KBM-7 (cell line): ENCODE data around the gene ACADVL.
"Not testable (repeated sequence)": the region's sequence is repeated elsewhere in the genome, so short reads cannot be mapped to it uniquely, and the experiment has no call there.

Experiments
- DNase-seq: peaks from one replicate; pipeline ENCODE4 v3.0.0-alpha.2; 2015
- in situ Hi-C: fragments of 300-500 bp; cut with MboI; formaldehyde crosslinking; loops from 2 replicates; pipeline ENCODE4 v1.14.3; 2020; ENCODE audit warnings: low sequenced_read_pairs, low pct_unique_long_range_greater_than_20kb, mixed read lengths

Gene ACADVL

DNA sequence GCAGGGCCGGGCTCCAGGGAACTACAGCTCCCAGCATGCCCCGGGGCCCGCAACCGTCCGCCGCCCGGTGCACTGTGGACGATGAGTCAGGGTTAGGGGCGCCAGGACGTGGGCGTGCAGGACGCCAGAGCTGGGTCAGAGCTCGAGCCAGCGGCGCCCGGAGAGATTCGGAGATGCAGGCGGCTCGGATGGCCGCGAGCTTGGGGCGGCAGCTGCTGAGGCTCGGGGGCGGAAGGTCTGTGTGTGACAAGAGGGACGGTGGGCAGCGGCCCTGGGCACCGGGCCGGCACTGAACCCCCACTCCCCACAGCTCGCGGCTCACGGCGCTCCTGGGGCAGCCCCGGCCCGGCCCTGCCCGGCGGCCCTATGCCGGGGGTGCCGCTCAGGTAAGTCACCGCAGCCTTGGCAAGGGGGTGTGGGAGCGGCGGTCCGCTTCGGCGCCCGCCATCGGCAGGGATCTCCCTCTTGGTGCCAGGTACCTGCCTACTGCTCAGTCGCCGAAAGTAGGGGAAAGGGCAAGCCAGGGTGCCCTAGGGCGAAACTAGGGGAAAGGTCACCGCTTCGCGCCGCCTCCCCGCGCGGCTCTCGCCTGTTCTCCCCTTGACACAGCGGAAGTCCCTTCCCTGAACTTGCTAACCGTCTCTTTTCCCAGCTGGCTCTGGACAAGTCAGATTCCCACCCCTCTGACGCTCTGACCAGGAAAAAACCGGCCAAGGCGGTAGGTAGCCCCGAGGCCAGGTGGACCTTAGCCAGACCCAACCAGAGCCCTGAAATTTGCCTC is at the start of gene ACADVL, which contains the start of gene DLG4:
Gene ACADVL, plus strand, starts transcription at position 127 of the 781 bp plus-strand sequence. Its CDS starts 47 bp downstream, at position 174.
Gene DLG4, minus strand, starts transcription at position 25 of the 781 bp plus-strand sequence.
- peak; percentile 85 for DNase-seq
- in situ Hi-C loops, result no loop called here

DNA sequence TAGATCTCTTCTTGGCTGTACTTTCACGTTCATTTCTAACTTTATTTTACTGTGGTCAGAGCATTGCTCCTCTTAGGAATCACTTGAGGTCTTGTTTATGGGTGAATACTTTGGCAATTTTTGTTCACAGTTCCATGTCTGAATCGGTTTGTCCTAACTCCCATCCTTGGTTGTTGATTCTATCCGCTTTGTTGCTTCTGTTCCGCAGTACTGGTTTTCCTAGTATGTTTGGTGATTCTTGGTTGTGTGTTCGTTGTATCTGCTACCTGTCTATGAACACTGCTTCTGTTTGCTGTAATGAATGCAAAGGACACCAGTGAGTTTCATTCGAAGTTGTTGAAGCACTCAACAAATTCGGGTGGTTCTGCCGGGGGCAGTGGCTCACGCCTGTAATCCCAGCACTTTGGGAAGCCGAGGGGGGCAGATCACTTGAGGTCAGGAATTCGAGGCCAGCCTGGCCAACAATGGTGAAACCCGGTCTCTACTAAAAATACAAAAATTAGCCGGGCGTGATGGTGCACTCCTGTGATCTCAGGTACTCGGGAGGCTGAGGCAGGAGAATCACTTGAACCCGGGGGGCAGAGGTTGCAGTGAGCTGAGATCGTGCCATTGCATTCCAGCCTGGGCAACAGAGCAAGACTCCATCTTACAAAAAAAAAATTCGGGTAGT is 47.1 kb upstream of the ACADVL start:
- DNase-seq, in situ Hi-C loops: not testable (repeated sequence)

DNA sequence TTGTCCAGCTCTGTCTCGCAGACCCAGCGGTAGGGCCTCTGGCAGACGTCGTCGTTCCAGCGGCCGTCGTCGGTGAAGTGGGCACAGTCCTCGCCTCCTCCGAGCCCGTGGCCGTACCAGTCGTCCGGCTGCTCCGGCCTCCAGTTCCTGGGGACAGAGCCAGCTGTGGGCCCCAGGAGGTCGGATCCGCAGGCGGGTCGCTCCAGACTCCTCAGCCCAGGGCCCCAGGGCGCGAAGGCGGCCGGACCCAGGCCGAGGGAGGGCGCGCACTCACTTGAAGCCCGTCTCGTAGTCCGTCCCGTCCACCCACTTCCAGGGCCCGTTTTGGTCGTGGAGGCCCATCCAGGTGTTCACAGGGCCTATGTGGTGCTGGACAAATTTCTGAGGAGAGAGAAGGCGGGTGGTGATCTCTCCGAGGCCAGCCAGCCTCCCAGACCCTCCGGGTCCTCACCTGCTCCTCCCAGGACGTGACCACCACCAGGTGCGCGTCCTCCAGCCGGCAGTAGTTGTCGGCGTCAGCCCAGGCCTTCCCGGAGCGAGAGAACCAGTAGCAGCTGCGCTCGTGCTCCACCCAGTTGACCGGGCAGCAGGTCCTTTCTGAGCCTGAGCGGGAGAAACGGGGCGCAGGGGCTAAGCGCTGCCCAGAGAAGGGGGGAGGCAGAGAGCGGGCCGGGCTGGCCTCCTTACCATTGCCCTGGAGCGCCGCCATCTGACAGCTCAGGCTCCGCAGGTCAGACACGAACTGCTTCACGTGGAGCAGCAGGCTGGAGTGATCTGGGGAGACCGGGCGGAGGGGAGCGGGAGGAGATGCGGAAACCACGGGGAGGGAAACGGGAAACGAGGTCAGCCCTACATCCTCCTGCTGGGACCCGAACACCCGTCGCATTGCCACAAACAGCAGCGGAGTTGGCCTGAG is 45.8 kb upstream of the ACADVL start:
- peak; percentile 39 for DNase-seq

DNA sequence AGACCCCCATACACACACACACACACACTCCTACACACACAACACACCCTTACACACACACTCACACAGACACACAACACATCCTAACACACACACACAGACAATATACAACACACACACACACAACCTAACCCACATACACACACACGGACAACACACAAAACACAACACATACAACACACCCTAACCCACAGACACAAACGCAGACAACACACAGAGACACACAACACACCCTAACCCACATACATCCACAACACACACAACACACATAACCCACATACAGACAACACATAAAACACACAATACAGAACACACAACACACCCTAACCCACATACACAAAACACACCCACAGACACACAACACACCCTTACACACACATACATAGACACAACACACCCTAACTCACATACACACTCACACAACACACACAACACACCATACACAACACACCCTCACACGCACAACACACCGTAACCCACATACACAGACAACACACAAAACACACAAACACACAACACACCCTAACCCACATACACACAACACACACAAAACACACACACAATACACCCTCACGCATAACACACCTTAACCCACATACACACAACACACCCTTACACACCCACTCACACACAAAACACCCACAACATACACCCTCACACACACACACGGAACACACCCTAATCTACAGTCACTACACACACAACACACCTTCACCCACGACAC is 45.0 kb upstream of the ACADVL start:
- in situ Hi-C loops, result no loop called here
- DNase-seq, result no peak

More for the DNA sequence above, 45.8 kb upstream of the ACADVL start:
- in situ Hi-C loops, result no loop called here

DNA sequence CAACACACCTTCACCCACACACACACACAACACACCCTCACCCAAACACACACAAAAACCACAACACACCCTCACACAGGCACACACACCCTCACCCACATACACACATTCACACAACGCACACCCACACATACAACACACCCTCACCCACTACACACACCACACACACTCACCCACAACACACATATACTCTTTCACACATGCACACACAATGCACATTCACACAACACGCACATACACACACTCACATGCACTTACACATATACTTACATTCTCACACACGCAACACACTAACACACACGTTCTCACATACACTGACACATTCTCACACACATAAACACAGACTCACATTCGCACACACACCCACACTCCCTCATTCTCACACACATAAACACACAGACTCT is 44.4 kb upstream of the ACADVL start:
- in situ Hi-C loops, result no loop called here
- no peak for DNase-seq

DNA sequence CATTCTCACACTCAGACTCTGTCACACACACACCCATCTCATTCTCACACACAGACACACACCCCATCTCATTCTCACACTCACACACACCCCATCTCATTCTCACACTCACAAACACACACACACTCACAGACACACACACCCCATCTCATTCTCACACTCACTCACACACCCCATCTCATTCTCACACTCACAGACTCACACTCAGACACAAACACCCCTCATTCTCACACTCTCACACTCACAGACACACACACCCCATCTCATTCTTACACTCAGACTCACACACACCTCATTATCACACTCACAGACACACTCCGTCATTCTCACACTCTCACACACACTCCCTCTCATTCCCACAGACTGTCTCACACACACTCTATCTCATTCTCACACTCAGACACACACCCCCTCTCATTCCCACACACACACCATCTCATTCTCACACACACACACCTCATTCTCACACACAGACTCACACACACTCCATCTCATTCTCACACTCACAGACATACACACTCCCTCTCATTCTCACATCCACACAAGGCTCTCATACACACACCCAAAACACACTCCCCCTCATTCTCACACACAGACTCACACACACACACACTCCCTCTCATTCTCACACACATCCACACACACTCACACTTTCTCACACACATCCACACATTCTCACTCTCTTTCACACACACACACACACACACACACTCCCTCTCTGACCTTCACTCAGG is 43.5 kb upstream of the ACADVL start:
- in situ Hi-C loops, result no loop called here
- DNase-seq, result no peak

DNA sequence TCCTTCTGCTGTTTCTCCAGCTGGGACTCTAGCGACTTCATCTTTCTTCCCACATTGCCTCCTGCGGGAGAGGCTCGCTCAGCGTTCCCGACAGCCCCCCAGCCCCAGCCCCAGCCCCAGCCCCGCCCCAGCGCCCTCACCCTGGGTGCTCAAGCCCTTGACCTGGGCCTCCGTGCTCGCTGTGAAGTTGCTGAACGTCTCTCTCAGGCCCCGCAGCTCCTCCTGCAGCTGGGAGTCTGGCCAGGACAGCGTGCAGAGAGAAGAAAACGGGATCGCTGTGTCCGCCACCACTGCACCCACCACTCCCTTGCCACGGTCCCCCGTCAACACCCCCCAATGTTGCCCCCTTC is 42.9 kb upstream of the ACADVL start:
- in situ Hi-C loops, result no loop called here
- no peak for DNase-seq

DNA sequence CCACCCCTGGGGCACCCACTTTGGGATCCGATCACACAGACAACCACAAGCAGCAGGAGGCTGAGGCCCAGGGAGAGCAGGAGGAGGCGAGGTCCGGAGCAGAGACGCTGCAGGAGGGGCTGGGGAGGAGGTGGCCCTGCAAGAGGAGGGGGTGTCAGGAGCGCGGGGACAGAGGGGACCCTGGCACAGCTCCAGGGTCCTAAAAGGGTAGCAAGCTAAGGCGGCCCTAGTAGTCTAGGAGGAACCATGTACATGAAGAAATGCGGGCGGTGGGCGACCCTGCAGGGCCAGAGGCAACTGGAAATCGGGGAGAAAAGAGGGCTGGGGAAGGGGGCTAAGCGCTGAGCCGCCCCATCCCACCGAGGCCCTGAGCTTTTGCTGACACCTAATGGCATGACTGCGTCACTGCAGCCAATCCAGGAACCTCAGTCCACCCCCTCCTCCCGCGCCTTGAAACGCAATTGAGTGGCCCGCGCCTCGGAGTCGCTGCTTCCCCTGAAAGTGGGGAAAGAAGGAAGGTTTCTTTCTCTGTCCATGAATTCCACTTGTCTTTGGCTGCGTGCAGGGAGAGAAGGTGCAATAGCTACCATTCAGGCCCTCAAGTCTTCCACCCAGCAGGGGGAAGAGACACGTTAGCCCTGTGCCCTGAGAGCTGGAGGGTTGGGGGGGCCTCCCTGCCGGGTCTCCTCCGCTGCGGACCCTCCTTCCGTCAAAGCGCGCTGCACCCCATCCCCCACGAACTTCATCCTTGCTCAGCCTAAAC is 42.4 kb upstream of the ACADVL start:
- DNase-seq, result peak; percentile 81
- in situ Hi-C loops, result no loop called here

DNA sequence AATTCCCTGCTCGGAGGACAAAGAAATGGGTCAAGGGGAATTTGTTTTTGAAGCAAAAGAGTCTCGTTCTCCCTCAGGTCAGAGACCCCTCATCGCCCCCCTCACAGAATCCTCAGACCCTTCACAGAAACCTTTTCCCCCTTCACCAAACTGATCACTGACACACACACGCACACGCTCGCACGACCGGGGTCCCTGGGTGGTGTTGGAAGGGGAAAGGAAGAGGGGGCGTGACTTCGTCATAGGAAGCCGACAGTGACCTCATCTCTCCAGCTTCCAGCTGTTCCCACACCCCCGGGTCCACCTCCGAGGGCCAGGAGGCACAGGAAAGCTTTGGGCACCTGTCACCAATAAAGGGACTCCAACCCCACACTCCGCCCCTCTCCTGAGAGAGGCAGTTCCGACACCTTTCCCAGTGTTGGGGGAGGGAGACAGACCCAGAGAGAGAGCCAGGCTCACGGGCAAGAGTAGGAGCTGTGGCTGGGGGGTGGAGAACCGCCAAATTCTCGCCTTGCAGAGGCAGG is 41.7 kb upstream of the ACADVL start:
- in situ Hi-C loops, result no loop called here

DNA sequence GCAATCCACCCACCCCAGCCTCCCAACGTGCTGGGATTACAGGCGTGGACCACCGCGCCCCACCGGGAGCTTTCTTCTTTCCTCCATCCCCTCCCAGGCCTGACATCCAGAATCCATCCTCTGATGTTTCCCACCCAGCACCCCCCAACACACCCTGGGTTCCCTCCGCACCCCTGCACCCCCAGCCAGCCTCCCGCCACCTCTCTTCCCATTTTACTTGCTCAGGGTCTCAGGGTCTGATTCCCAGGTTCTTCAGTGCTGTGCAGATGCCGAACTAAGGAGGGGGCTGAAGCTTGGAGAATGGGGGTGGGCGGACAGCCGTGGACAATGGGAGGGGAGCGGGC is 40.8 kb upstream of the ACADVL start:
- in situ Hi-C loops, result no loop called here
- no peak for DNase-seq

More for the DNA sequence above, 41.7 kb upstream of the ACADVL start:
- peak; percentile 22 for DNase-seq

DNA sequence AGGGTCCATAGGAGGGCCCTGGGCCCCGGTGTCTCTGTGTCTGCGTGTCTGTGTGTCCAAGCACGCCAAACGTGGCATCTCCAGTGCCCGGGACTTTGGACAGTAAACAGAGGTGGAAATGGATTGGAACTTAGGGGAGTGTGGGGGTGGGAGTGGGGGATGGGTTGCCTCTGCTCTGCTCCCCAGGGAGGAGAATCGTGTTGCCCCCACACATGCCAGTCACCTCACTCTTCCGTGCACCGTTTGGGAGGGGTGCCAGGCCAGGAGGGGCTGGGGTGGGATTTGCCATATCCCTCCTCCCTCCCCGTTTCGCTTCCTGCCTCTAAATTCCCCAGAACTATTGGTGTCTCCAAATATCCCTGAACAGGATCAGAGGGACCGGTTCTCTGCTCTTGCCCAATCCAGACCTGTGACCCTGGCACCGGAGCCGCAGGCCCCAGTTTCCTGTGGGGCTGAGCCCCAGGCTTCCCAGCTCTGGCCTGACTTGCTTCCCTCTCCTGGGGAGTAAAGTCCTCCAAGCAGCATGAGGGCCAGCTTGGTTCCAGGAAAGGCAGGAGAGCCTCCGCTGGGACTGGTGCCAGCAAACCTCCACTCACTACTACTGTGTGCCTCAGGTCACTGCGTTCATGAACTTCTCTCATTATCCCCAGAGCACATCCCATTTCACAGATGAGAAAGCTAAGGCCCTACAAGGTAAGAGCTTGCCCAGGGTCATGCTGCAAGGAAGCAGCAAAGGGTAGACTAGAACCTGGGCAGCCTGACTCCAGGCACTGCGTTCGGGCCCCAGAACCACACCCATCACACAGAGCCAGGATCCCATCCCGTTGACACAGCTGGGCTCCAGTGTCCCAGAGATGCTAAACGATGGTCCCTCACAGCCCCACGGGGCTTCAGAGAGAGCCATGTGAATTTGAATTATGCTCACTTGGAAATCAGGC is 40.2 kb upstream of the ACADVL start, which contains the start of gene ASGR1:
Gene ASGR1, minus strand, starts transcription at position 54 of the 938 bp plus-strand sequence. CDS start 807 bp downstream, outside the sequence.
- no peak for DNase-seq
- in situ Hi-C loops, result no loop called here

DNA sequence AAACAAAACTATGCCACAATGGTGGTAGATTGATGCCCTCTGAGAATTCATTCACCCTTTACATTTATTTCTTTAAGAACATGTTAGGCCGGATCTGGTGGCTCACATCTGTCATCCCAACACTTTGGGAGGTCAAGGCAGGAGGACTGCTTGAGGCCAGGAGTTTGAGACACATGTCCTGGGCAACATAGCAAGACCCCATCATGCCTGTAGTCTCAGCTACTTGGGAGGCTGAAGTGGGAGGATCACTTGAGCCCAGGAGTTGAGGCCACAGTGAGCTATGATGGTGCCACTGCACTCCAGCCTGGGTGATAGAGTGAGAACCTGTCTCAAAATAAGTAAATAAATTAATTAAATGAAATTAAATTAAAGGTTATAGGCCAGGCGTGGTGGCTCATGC is 37.6 kb upstream of the ACADVL start:
- in situ Hi-C loops, DNase-seq: not testable (repeated sequence)

DNA sequence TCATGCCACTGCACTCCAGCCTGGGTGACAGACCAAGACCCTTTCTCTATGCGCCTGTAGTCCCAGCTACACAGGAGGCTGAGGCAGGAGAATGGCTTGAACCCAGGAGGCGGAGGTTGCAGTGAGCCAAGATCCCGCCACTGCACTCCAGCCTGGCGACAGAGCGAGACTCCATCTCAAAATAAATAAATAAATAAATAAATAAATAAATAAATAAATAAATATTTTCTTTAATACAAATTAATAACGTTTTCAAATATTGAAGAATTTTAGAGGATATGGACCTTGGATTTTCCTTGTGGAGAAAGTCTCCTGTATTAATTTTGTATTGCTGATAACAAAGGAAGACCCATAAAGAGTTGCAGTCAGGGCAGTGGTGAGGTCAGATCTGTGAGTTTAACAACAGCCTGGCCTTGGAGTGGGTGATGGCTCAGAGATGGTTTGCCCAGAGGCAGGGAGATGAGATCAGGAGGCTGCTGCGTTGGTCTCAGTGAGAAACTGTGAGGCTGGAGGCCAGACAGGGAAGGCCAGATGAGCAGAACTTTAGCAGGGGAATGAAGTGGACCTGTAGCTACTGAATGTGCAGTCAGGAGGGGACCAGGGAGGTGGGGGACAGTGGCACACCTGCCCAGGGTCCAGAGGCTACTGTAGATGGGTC is 36.2 kb upstream of the ACADVL start:
- in situ Hi-C loops, result no loop called here
- DNase-seq, result no peak

DNA sequence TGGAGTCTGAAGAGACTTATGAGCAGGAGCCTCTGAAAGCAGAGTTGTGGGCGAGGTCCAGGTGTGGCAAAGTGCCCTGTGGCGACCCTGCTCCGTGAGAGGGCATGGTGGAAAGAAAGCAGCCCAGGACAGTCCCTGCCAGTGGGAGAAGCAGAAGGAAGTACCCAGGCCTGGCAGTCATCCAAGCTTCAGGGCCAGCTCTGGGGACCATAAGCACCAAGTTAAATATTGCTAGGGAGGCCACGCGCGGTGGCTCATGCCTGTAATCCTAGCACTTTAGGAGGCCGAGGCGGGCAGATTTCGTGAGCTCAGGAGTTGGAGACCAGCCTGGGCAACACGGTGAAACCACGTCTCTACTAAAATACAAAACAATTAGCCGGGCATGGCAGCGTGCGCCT is 35.6 kb upstream of the ACADVL start:
- in situ Hi-C loops, result no loop called here
- DNase-seq, result peak; percentile 28

DNA sequence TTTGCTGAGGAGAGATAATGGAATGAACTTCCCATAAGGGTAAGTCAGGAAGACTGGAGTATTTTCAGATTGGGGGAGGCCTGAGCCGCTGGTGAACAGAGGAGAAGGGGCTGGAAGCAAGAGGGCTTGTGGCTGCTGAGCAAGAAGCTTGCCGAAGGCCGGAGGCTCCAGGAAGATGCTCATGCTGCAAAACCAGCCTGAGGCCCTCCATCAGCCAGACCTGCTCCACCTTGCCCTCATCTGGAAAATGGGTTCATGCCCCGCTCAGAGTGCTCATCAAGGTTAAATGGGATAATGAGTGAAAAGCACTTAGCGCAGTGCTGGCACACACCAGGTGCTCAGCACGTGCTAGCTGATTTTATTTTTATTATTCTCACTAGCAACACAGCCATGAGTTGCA is 35.1 kb upstream of the ACADVL start:
- in situ Hi-C loops, result no loop called here
- DNase-seq, result no peak

DNA sequence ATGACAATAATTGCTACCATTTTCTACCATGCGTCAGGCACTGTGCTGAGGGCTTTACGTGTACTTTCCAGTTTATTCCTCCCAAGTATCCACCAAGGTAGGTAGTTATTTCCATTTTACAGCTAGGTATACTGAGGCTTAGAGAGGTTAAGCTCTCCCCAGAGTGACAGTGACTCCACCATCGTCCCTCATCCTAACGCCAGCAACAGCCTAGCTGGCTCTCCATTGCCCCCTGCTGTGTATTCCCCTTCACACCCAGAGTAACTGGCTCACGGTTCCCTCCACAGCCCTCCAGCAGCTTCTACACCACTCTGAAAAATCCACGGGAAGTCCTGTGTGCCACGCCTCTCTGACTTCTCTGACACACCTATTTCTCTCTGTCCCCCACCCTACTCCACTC is 33.5 kb upstream of the ACADVL start:
- in situ Hi-C loops, result no loop called here
- peak; percentile 35 for DNase-seq
